GM12878 (cell line): ENCODE results near the gene NR3C1.

ENCODE experiments used
- MYB ChIP-seq: fragments of 150-350 bp; IDR thresholded peaks from 2 replicates; pipeline ENCODE4 v1.6.1; 2014; ENCODE audit warnings: mild to moderate bottlenecking, low read depth, low read length, borderline replicate concordance
- NRF1 ChIP-seq: conservative IDR thresholded peaks from 2 replicates; pipeline ENCODE4 v1.6.1; 2011; ENCODE audit warnings: mild to moderate bottlenecking, low read depth, low read length, improper control_type of control experiment
- RBBP5 ChIP-seq: fragments of 200-600 bp; sonication (generic); conservative IDR thresholded peaks from 2 replicates; pipeline ENCODE4 v1.6.1; 2016
- TF ChIP-seq, protein P1 (sequence below), 3 experiments: IDR thresholded peaks in 2 of 3; conservative IDR thresholded peaks in 1 of 3; 2 replicates each; pipeline ENCODE4 v1.5.1; 2011; ENCODE audit warnings: low read depth in 3 of 3, low read length in 3 of 3, mild to moderate bottlenecking in 3 of 3, control low read depth in 2 of 3, moderate library complexity in 2 of 3, inconsistent platforms in 1 of 3, mixed read lengths in 1 of 3; ENCODE audit not compliant: control insufficient read depth in 2 of 3, insufficient read depth in 1 of 3; ENCODE audit errors: extremely low read depth in 1 of 3

DNA sequence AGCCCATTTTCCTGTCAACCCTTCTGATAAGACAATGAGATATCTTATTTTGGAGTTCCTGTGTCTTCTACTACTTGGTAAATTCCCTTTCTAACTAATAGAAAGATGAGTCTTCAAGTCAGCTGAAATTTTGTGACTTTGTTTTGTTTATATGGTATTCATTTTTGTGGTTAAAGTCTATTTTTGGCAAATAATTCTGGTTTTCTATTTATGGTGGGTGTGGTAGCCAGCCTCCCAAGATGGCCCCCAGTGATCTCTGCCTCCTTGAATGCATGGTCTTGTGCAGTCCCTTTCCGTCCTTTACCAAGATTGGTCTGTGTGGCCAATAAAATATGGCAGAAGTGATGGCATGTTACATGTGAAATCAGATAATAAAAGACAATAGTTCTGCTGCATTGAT, 91.5 kb downstream of the NR3C1 start:
- TF ChIP-seq MYB (no peak), NRF1 (no peak), RBBP5 (no peak)
- TF ChIP-seq, protein P1, sequence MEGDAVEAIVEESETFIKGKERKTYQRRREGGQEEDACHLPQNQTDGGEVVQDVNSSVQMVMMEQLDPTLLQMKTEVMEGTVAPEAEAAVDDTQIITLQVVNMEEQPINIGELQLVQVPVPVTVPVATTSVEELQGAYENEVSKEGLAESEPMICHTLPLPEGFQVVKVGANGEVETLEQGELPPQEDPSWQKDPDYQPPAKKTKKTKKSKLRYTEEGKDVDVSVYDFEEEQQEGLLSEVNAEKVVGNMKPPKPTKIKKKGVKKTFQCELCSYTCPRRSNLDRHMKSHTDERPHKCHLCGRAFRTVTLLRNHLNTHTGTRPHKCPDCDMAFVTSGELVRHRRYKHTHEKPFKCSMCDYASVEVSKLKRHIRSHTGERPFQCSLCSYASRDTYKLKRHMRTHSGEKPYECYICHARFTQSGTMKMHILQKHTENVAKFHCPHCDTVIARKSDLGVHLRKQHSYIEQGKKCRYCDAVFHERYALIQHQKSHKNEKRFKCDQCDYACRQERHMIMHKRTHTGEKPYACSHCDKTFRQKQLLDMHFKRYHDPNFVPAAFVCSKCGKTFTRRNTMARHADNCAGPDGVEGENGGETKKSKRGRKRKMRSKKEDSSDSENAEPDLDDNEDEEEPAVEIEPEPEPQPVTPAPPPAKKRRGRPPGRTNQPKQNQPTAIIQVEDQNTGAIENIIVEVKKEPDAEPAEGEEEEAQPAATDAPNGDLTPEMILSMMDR (IDR thresholded peaks at IDR 0.05 in 2 of 3, conservative IDR thresholded peaks at IDR 0.05 in 1 of 3; ENCODE audit: control insufficient read depth in 2 of 3, extremely low read depth in 1 of 3, insufficient read depth in 1 of 3, low read depth in 3 of 3, low read length in 3 of 3) = no peak
